Measurements from ENCODE around the gene IFIT1.
"Not testable (repeated sequence)": the region's sequence is repeated elsewhere in the genome, so short reads cannot be mapped to it uniquely, and the experiment has no call there.

The IFIT1 gene

DNA sequence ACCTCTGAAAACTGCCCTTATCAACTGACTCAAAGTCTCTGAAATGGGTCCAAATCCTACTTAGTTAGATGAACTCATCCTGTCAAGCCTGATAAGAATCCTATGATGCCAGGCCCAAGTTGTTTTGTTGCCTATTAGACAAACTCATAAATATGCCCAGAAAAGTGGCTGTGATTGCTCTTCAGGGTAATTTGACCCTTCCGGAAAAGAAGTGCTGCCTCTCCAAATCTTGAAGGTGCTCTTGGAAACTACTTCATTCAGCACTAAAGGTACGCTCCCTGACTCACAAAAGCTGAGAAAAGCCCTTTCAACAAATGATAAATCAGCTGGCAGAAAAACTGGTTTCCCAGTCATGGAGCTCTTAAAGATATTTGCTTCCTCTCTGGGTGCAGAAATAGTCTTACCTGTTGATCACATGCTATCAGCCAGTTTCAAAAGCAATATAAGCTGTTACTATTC is 28.6 kb downstream of the IFIT1 start:
- 96% methylated on average over 2 of the region's 2 CpGs for WGBS
- Histone ChIP-seq H3K27me3 (ENCODE audit: insufficient read depth, low read length) (peaks cover 5% of the 10 kb centered on the region), H3K9ac (ENCODE audit: low read depth, low read length) (no peak overlapping the region), H3K36me3 (ENCODE audit: insufficient read depth, low read length) (peaks cover 10% of the 10 kb centered on the region), H3K4me3 (ENCODE audit: low read length) (no peak overlapping the region), H3K4me1 (ENCODE audit: insufficient read depth, low read length) (peaks cover 16% of the 10 kb centered on the region), H3K9me3 (ENCODE audit: insufficient read depth, low read depth, low read length) (no peaks in the 10 kb centered on the region), H3K27ac (ENCODE audit: low read depth, low read length) (no peak overlapping the region)

DNA sequence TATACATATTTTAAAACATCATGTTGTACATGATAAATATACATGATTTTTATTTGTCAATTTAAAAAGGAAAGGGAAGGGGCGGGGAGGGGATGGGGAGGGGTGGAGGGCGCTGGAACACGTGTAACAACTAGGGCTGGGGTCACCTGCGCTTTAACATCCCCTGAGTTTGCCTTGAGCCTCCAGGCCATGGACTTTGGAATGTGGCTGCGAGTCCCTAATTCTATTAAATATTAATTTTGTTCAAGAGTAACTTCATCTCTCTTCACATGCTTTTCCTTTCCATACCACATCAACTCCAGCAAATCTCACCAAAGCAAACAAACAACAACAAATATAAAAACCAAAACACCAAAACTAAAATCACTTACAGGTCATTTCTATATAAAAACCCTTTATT is 32.6 kb downstream of the IFIT1 start:
- no peak overlapping the region for H3K27ac ChIP-seq (ENCODE audit: low read depth, low read length)
- H3K9ac ChIP-seq (ENCODE audit: low read depth, low read length): no peak overlapping the region
- no peak overlapping the region for H3K4me3 ChIP-seq (ENCODE audit: low read length)
- H3K36me3 ChIP-seq (ENCODE audit: insufficient read depth, low read length): no peaks in the 10 kb centered on the region
- 94% methylated on average over 4 of the region's 5 CpGs for WGBS
- H3K4me1 ChIP-seq (ENCODE audit: insufficient read depth, low read length): peaks cover 10% of the 10 kb centered on the region
- H3K9me3 ChIP-seq (ENCODE audit: insufficient read depth, low read depth, low read length): no peaks in the 10 kb centered on the region
- H3K27me3 ChIP-seq (ENCODE audit: insufficient read depth, low read length): no peaks in the 10 kb centered on the region

DNA sequence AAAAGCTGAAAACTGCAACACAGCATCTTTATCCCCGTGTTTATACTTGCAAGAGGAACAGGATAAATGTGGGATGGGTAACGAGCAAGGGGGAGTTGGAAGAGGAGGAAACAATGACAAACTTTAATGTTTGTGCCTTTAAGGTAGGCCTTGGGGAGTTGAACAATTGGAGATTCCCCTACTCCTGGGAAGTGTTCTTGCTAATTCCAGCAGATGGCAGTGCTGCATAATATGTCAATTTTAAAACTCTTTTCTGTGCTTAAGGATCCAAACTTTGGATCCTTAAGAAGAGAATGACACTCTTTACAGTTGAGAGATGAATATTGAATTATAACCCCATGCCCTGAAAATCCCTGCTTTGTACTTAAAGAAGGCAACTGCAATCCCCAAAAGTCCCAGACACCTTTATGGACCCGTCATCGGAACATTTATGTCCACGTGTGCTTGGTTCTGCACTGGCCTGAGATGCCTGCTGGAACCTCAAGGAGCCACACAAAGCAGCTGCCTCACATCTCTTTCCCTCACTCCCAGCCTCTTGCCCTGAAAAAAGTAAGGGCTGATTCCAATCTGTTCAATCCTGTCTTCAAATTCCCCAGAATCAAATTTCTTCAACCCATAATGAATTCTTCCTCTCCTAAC is 33.9 kb downstream of the IFIT1 start:
- no peaks in the 10 kb centered on the region for H3K27me3 ChIP-seq (ENCODE audit: insufficient read depth, low read length)
- no peak overlapping the region for H3K27ac ChIP-seq (ENCODE audit: low read depth, low read length)
- no peak overlapping the region for H3K4me3 ChIP-seq (ENCODE audit: low read length)
- H3K36me3 ChIP-seq (ENCODE audit: insufficient read depth, low read length): no peaks in the 10 kb centered on the region
- H3K9ac ChIP-seq (ENCODE audit: low read depth, low read length): no peak overlapping the region
- peaks cover 10% of the 10 kb centered on the region for H3K4me1 ChIP-seq (ENCODE audit: insufficient read depth, low read length)
- H3K9me3 ChIP-seq (ENCODE audit: insufficient read depth, low read depth, low read length): no peaks in the 10 kb centered on the region
- 64% methylated on average over 5 of the region's 5 CpGs for WGBS

DNA sequence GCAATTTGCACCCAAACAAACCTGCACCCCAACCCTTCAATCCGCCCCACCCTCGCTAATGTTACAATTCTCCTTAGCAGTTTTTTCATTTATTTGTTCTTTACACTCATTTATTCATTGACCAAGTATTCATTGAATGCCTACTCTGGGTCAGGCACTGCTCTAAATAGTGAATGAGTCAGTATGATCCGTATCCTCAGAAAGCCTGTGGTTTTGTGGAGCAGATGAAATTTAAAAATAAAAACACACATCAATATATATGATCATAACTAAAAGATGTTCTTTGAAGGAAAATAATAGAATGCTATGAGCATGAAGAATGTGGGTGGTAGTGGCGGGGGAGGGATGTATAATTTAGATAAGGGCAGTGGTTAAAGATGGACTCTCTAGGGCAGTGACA is 35.2 kb downstream of the IFIT1 start:
- Histone ChIP-seq H3K36me3 (ENCODE audit: insufficient read depth, low read length) (no peaks in the 10 kb centered on the region), H3K4me3 (ENCODE audit: low read length) (no peak overlapping the region), H3K9me3 (ENCODE audit: insufficient read depth, low read depth, low read length) (no peaks in the 10 kb centered on the region), H3K27me3 (ENCODE audit: insufficient read depth, low read length) (no peaks in the 10 kb centered on the region), H3K4me1 (ENCODE audit: insufficient read depth, low read length) (peaks cover 10% of the 10 kb centered on the region), H3K27ac (ENCODE audit: low read depth, low read length) (no peak overlapping the region), H3K9ac (ENCODE audit: low read depth, low read length) (no peak overlapping the region)
- 90% methylated on average over 3 of the region's 4 CpGs for WGBS

DNA sequence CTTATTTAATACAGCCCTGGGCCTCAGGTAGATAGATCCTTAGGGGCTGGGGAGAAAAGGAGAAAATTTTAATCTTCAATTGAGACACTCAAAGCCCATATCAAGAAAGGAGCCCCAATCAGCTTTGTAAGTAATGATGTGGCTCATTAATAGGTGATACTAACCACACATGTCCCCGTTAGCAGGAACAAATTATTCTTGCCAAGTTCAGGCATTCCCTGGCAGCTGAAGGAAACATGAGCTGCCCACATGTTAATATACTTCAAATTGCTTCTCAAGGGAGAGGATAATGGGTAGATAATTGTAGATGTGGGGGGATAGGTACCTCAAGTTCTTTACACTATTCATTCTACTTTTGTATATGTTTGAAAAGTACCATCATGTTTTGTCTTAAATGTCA is 36.5 kb downstream of the IFIT1 start:
- H3K27me3 ChIP-seq (ENCODE audit: insufficient read depth, low read length): no peaks in the 10 kb centered on the region
- peaks cover 10% of the 10 kb centered on the region for H3K4me1 ChIP-seq (ENCODE audit: insufficient read depth, low read length)
- no peaks in the 10 kb centered on the region for H3K36me3 ChIP-seq (ENCODE audit: insufficient read depth, low read length)
- 100% methylated on average over 1 of the region's 1 CpG for WGBS
- no peaks in the 10 kb centered on the region for H3K9me3 ChIP-seq (ENCODE audit: insufficient read depth, low read depth, low read length)
- no peak overlapping the region for H3K4me3 ChIP-seq (ENCODE audit: low read length)
- H3K9ac ChIP-seq (ENCODE audit: low read depth, low read length): no peak overlapping the region
- H3K27ac ChIP-seq (ENCODE audit: low read depth, low read length): no peak overlapping the region

DNA sequence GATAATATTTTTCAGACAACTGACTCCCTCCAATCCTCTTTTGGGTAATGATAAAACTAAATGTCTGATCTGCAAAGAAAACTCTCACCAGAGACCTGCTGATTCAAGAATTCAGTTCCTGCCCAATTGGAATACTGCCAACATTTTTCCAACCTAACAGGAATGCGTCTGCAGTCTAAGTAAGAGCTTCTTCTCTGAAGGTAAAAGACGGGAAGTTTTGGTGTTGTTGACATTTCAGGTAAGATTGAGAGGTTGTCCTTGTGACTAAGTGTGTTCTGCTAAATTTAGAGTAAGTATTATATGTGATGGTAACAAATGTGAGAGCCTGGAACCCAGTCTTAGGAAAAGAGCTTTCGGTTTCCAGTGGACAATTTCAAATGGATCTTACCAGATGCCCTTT is 39.6 kb downstream of the IFIT1 start:
- no peaks in the 10 kb centered on the region for H3K36me3 ChIP-seq (ENCODE audit: insufficient read depth, low read length)
- 90% methylated on average over 3 of the region's 3 CpGs for WGBS
- H3K4me3 ChIP-seq (ENCODE audit: low read length): no peak overlapping the region
- H3K27ac ChIP-seq (ENCODE audit: low read depth, low read length): no peak overlapping the region
- no peak overlapping the region for H3K9ac ChIP-seq (ENCODE audit: low read depth, low read length)
- peaks cover 10% of the 10 kb centered on the region for H3K4me1 ChIP-seq (ENCODE audit: insufficient read depth, low read length)
- H3K27me3 ChIP-seq (ENCODE audit: insufficient read depth, low read length): no peaks in the 10 kb centered on the region
- no peaks in the 10 kb centered on the region for H3K9me3 ChIP-seq (ENCODE audit: insufficient read depth, low read depth, low read length)

DNA sequence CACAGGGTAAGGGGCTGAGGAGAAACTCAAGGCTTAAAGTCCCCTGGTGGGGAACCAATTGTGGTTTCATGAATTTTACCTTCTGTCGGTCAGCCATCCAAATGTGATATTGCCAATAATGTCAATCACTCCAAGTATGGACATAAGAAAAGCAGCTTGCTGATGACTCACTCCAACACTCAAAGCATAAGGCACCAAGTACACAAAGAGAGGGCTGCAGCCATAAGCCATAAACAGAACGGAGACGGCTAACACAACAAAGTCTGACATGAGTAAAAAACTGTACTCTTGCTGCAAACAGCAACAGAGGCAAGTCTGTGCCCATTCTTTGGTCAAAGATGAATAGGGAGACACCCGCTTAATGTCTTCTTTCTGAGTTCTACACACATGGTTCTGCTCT is 46.1 kb downstream of the IFIT1 start:
- Histone ChIP-seq H3K4me1 (ENCODE audit: insufficient read depth, low read length) (no peaks in the 10 kb centered on the region; the same call in none of the 2 replicates), H3K27ac (ENCODE audit: low read depth, low read length) (no peak overlapping the region), H3K4me3 (ENCODE audit: low read length) (no peak overlapping the region), H3K27me3 (ENCODE audit: insufficient read depth, low read length) (no peaks in the 10 kb centered on the region), H3K36me3 (ENCODE audit: insufficient read depth, low read length) (no peaks in the 10 kb centered on the region), H3K9me3 (ENCODE audit: insufficient read depth, low read depth, low read length) (no peaks in the 10 kb centered on the region; the same call in 1 of the 2 replicates), H3K9ac (ENCODE audit: low read depth, low read length) (no peak overlapping the region)
- WGBS: 94% methylated on average over 4 of the region's 4 CpGs

DNA sequence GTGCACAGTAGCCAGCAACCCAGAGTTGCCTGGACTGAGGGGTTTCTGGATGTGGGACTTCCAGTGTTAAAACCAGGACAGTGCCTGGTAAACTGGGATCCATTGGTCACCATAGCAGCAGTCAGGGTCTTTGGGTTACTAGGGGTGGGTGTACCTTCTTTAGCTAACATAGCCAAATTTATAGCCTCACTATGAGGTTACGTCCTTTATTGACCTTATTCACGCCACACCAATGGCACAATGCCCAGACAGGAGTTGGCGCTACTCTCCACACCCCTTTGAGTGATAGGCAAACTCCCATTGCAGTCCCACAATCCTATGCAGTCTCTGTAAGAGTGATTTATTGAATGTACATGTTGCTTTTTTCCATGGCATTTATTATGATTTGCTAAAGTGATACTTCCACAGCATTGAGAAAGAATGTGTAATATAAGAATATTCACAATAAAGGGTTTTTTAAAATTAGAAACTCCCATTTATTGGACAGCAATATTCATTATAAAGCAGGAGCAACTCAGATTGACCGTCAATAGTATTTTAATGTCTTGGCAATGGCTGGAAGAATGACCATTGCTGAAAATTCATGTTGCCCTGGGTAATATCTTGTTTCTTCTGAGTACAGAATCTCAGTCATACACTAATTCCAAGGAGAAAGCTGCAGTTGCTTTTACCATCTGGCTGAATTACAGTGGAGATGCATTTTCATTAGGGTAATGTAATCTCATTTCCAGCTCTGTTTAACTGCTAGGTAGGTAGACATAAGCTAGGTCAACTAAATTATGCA is 48.0 kb downstream of the IFIT1 start:
- H3K9me3 ChIP-seq (ENCODE audit: insufficient read depth, low read depth, low read length): peaks cover 8% of the 10 kb centered on the region; the same call in 1 of the 2 replicates
- no peak overlapping the region for H3K9ac ChIP-seq (ENCODE audit: low read depth, low read length)
- WGBS: 97% methylated on average over 4 of the region's 4 CpGs
- H3K27ac ChIP-seq (ENCODE audit: low read depth, low read length): no peak overlapping the region
- no peaks in the 10 kb centered on the region for H3K36me3 ChIP-seq (ENCODE audit: insufficient read depth, low read length)
- no peaks in the 10 kb centered on the region; the same call in 1 of the 2 replicates for H3K4me1 ChIP-seq (ENCODE audit: insufficient read depth, low read length)
- H3K27me3 ChIP-seq (ENCODE audit: insufficient read depth, low read length): no peaks in the 10 kb centered on the region
- no peak overlapping the region for H3K4me3 ChIP-seq (ENCODE audit: low read length)

DNA sequence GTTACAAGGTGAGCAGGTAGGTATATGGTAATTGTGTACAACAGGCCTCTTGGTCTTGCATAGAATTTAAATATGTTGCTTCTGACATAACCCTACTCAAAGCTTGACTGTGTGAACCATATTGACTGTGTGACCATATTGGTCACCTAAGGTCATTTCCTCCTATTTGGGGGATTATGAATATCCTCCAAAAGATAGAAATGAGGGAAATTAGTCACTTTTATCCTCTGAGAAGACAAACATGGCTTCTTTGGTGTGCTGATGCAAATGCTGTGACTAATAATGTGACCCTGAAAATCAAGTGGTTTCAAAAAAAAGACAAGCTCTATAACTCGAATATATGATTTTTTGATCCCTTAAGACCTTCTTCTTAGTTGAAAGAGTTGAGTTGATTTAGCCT is 49.9 kb downstream of the IFIT1 start:
- Histone ChIP-seq H3K27ac (ENCODE audit: low read depth, low read length) (no peak overlapping the region), H3K36me3 (ENCODE audit: insufficient read depth, low read length) (no peaks in the 10 kb centered on the region), H3K4me1 (ENCODE audit: insufficient read depth, low read length) (no peaks in the 10 kb centered on the region; the same call in 1 of the 2 replicates), H3K27me3 (ENCODE audit: insufficient read depth, low read length) (no peaks in the 10 kb centered on the region), H3K9me3 (ENCODE audit: insufficient read depth, low read depth, low read length) (peaks cover 8% of the 10 kb centered on the region; the same call in 1 of the 2 replicates), H3K4me3 (ENCODE audit: low read length) (no peak overlapping the region), H3K9ac (ENCODE audit: low read depth, low read length) (no peak overlapping the region)
- 100% methylated on average over 1 of the region's 1 CpG for WGBS

DNA sequence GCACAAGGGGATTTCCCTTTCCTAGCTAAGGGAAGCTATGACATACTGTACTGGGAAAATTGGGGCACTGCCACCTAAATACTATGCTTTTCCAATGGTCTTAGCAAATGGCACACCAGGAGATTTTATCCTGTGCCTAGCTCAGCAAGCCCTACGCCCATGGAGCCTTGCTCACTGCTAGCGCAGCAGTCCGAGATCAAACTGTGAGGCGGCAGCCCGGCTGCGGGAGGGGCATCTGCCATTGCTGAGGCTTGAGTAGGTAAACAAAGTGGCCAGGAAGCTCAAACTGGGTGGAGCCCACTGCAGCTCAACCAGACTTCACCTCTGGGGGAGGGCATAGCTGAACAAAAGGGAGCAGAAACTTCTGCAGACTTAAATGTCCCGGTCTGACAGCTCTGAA is 52.4 kb downstream of the IFIT1 start:
- not testable (repeated sequence) for H3K4me3 ChIP-seq (ENCODE audit: low read length); H3K27me3 ChIP-seq (ENCODE audit: insufficient read depth, low read length); H3K9me3 ChIP-seq (ENCODE audit: insufficient read depth, low read depth, low read length); H3K36me3 ChIP-seq (ENCODE audit: insufficient read depth, low read length); H3K27ac ChIP-seq (ENCODE audit: low read depth, low read length); H3K4me1 ChIP-seq (ENCODE audit: insufficient read depth, low read length); H3K9ac ChIP-seq (ENCODE audit: low read depth, low read length)
- WGBS: 96% methylated on average over 7 of the region's 7 CpGs

DNA sequence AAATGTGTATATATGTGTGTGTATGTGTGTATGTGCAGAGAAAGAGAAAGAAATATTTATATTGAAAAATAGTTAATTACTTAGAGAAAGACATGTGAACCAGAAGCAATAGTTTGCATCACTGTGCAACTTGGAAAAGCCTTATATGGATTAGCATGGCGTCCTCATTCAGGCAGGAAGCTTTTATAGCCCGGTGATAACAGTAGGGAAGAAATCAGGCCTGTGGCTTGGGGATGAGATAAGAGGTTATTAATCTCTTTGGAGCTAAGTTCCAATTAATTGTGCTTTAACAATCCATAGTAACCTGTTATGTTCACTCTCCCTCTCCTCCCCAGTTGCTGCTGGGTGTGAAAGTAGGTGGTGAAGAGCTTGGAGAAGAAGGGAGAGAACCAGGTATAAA is 58.5 kb downstream of the IFIT1 start:
- H3K27me3 ChIP-seq (ENCODE audit: insufficient read depth, low read length): no peaks in the 10 kb centered on the region
- no peak overlapping the region for H3K27ac ChIP-seq (ENCODE audit: low read depth, low read length)
- H3K36me3 ChIP-seq (ENCODE audit: insufficient read depth, low read length): no peaks in the 10 kb centered on the region
- H3K4me3 ChIP-seq (ENCODE audit: low read length): no peak overlapping the region
- H3K9ac ChIP-seq (ENCODE audit: low read depth, low read length): no peak overlapping the region
- no peaks in the 10 kb centered on the region for H3K9me3 ChIP-seq (ENCODE audit: insufficient read depth, low read depth, low read length)
- H3K4me1 ChIP-seq (ENCODE audit: insufficient read depth, low read length): no peaks in the 10 kb centered on the region
- 91% methylated on average over 2 of the region's 2 CpGs for WGBS
